Pancreas (tissue), 10 donors: ENCODE data around the gene SPAG9. TPM values are rescaled to one million over a fixed set of nuclear protein-coding genes. Genes with fewer than 3 reads are reported as not detected.

Experiments used
- ATAC-seq, 4 donors: fragments of 200-7000 bp; cut with Tn5 transposase; one replicate each; pipeline versions ENCODE4 v1.8.0 to v1.9.1; 2020; ENCODE audit warnings: mild to moderate bottlenecking in 4 of 4, moderate library complexity in 4 of 4
- DNase-seq, 6 donors: peaks; one replicate each; pipeline ENCODE4 v3.0.0-alpha.2; 2020
- FAIRE-seq: peaks from 2 replicates; lab custom pipeline; 2012; peaks lifted over from hg19 to GRCh38; lab: Jason Lieb, UNC
- H3K27ac ChIP-seq, 4 donors: fragments of 200-600 bp; sonication (generic); 1 replicate in 3 of 4; 2 replicates in 1 of 4; pipeline versions ENCODE4 v1.5.0 to v1.8.0; 2020
- H3K27me3 ChIP-seq, 4 donors: fragments of 200-600 bp; one replicate each; pipeline ENCODE4 v1.8.0; 2021
- H3K36me3 ChIP-seq, 3 donors: fragments of 200-600 bp; sonication (generic) in 1 of 3; one replicate each; pipeline versions ENCODE4 v1.5.0 to v1.8.0; 2020 to 2021
- H3K4me1 ChIP-seq, 3 donors: fragments of 200-600 bp; one replicate each; pipeline ENCODE4 v1.8.0; 2021
- H3K4me3 ChIP-seq, 4 donors: fragments of 200-600 bp; sonication (generic) in 2 of 4; one replicate each; pipeline versions ENCODE4 v1.5.0 to v1.8.0; 2020 to 2021
- H3K9me3 ChIP-seq, 4 donors: fragments of 200-600 bp; one replicate each; pipeline ENCODE4 v1.8.0; 2021
- CTCF ChIP-seq, 4 donors: fragments of 200-600 bp; sonication (generic) in 3 of 4; IDR thresholded peaks; one replicate each; pipeline versions ENCODE4 v1.5.0 to v1.8.0; 2021; ENCODE audit warnings: antibody characterized with exemption in 4 of 4
- WGBS, 2 donors: extraction: QIAGEN DNeasy Blood & Tissue Kit; methylation state at CpG; one replicate each; pipeline ENCODE4 v1.1.7; 2013; 5-methylcytosine and 5-hydroxymethylcytosine counted together
- intact Hi-C, 3 donors: fragments of 100-400 bp; cut with DNase I; formaldehyde crosslinking; loops; one replicate each; pipeline versions ENCODE4 v1.11.1 to v1.14.2; 2022
- polyA plus RNA-seq, 2 donors: library from polyadenylated mRNA; stranded (reverse); fragments of 200-250 nt; gene quantifications; one replicate each; pipeline ENCODE4 v1.2.3, GENCODE V29; 2013
- total RNA-seq, 6 donors: library from RNA; stranded (reverse); fragmentation: NEBNext Ultra II Directional in 4 of 6; extraction: Animal tissue kit (Norgen Biotek cat#: 25700) in 4 of 6; gene quantifications; one replicate each; pipeline versions ENCODE4 v1.2.1 to v1.2.4, GENCODE V29; 2021 to 2023
- donor health status: healthy with polysubstance abuse.
- donor health status: DM: no; HTN: no; CAD: no; lungs with moderate emphysema.
- donor health status: DM: no; HTN: no; CAD: no.
- donor health status: control.
- donor health status: control.
- donor health status: Bipolar disorder and iron deficiency.
- donor health status: DM: yes; HTN: yes; CAD: no.
- donor health status: DM: no; HTN: no; CAD: no.
- donor health status: DM: no; HTN: no; CAD: no.
- donor health status: DM: yes; HTN: yes; CAD: no.

SPAG9 gene
- total and polyA plus RNA-seq, 8 donors = 18.7 to 56.1 (median 39.7) TPM

- no peak for TF ChIP-seq CTCF (IDR thresholded peaks at IDR 0.05)
- Histone ChIP-seq H3K36me3 (peaks cover 2 to 95% (median 40%) of the 10 kb centered on the region in 3 donors), H3K4me1 (no peaks in the 10 kb centered on the region), H3K9me3 (no peaks in the 10 kb centered on the region), H3K27me3 (no peaks in the 10 kb centered on the region), H3K4me3 (no peak overlapping the region), H3K27ac (no peak overlapping the region)
- ATAC-seq (peak in 2 of 4 donors; percentile 40 to 58), DNase-seq (no peak), FAIRE-seq (no peak)
- WGBS, 2 donors = 50 to 53% methylated on average over 2 of the region's 2 CpGs
- intact Hi-C loops = loop anchor here in 1 of 3 donors (10.0 kb wide), 1 partner anchor 161 kb away; the partner anchor contains the start of gene NME1
These were observed 127.1 kb downstream of the SPAG9 start for GRCh38 chr17:50993544-50993943.

GRCh38 chr17:50989149-50989548, 131.5 kb downstream of the SPAG9 start:
- Histone ChIP-seq H3K4me3 (no peak overlapping the region), H3K27me3 (no peaks in the 10 kb centered on the region), H3K27ac (no peak overlapping the region), H3K4me1 (peaks cover 0 to 3% (median 0%) of the 10 kb centered on the region in 3 donors), H3K9me3 (no peaks in the 10 kb centered on the region), H3K36me3 (peaks cover 0 to 77% (median 34%) of the 10 kb centered on the region in 3 donors)
- intact Hi-C loops = no loop called here
- TF ChIP-seq CTCF (IDR thresholded peaks at IDR 0.05) = no peak
- ATAC-seq = no peak
- FAIRE-seq = no peak
- no peak for DNase-seq
- WGBS, 2 donors = 81% methylated on average over 3 of the region's 3 CpGs

GRCh38 chr17:50988427-50988826, 132.2 kb downstream of the SPAG9 start:
- Histone ChIP-seq H3K27me3 (no peaks in the 10 kb centered on the region), H3K36me3 (peaks cover 0 to 70% (median 30%) of the 10 kb centered on the region in 3 donors), H3K4me1 (peaks cover 0 to 3% (median 0%) of the 10 kb centered on the region in 3 donors), H3K27ac (peak overlapping the region in 1 of 4 donors; percentile 12), H3K4me3 (no peak overlapping the region), H3K9me3 (no peaks in the 10 kb centered on the region)
- WGBS, 2 donors = 68 to 72% methylated on average over 5 of the region's 5 CpGs
- DNase-seq = no peak
- ATAC-seq = peak in 1 of 4 donors; percentile 44
- no peak for TF ChIP-seq CTCF (IDR thresholded peaks at IDR 0.05)
- intact Hi-C loops = no loop called here
- FAIRE-seq = no peak

- 60 to 72% methylated on average over 1 of the region's 1 CpG for WGBS, 2 donors
- peaks cover 0 to 3% (median 0%) of the 10 kb centered on the region in 3 donors for H3K4me1 ChIP-seq
- DNase-seq = no peak
- intact Hi-C loops = no loop called here
- H3K27ac ChIP-seq = no peak overlapping the region
- no peak overlapping the region for H3K4me3 ChIP-seq
- TF ChIP-seq CTCF (IDR thresholded peaks at IDR 0.05) = no peak
- no peaks in the 10 kb centered on the region for H3K27me3 ChIP-seq
- no peaks in the 10 kb centered on the region for H3K9me3 ChIP-seq
- no peak for FAIRE-seq
- no peak for ATAC-seq
- peaks cover 0 to 57% (median 24%) of the 10 kb centered on the region in 3 donors for H3K36me3 ChIP-seq
These were observed 133.5 kb downstream of the SPAG9 start for GRCh38 chr17:50986989-50987660.

GRCh38 chr17:50981279-50981678, 139.4 kb downstream of the SPAG9 start:
- no peak for TF ChIP-seq CTCF (IDR thresholded peaks at IDR 0.05)
- intact Hi-C loops = no loop called here
- Histone ChIP-seq H3K4me1 (no peaks in the 10 kb centered on the region), H3K9me3 (no peaks in the 10 kb centered on the region), H3K36me3 (peaks cover 0 to 49% (median 14%) of the 10 kb centered on the region in 3 donors), H3K27ac (no peak overlapping the region), H3K4me3 (no peak overlapping the region), H3K27me3 (no peaks in the 10 kb centered on the region)
- DNase-seq = no peak
- no peak for ATAC-seq
- FAIRE-seq = no peak
